GM18511 (cell line): ENCODE measurements around the gene EYA4.

ENCODE experiments used
- ATAC-seq: cut with Tn5 transposase; IDR thresholded peaks from one replicate; pipeline ENCODE4 v1.9.1; 2021; ENCODE audit warnings: mild to moderate bottlenecking, moderate library complexity; ENCODE audit not compliant: unreplicated experiment

Gene EYA4

DNA sequence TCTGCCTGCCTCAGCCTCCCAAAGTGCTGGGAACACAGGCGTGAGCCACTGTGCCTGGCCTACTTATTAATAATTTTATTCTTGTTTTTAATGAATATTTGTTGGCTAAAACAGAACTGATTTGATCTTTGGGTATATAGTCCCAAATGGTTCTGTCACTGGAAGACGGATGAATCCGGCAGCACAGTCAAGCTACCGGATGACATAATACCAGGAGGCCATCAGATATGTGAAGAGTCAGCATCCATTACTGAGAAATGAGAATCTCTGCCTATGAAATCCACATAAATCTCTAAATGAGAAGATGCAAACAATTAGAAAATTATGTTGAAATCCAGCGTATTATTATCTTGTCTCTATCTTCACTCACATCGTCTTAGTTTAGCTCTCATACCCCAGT, 263.0 kb downstream of the EYA4 start:
- ATAC-seq = no peak

- ATAC-seq = no peak
Measured at GRCh38 chr6:133504761-133505160, 263.6 kb downstream of the EYA4 start.

GRCh38 chr6:133505681-133506080, 264.5 kb downstream of the EYA4 start:
- no peak for ATAC-seq

- no peak for ATAC-seq
Measured at GRCh38 chr6:133512410-133513016, 271.4 kb downstream of the EYA4 start.

GRCh38 chr6:133523816-133524215, 282.7 kb downstream of the EYA4 start:
- no peak for ATAC-seq

DNA sequence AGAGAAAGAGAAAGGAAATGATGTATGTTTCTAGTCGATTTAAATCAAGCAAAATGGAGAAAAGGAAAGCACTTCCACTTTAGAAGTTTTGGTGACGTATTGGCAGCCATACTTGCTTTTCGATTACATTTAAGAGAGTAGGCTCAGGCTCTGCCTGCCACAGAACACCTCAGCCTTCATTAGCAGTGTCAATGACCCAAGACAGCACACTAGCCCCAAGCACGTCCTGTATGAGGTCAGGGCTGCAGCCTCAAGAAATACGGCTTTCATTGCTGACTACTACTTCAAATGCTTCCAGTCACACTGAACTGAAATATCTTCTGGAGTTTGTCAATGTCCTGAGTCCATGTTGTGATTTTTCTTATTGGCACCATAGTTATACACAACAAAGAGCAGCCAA, 285.3 kb downstream of the EYA4 start:
- no peak for ATAC-seq

DNA sequence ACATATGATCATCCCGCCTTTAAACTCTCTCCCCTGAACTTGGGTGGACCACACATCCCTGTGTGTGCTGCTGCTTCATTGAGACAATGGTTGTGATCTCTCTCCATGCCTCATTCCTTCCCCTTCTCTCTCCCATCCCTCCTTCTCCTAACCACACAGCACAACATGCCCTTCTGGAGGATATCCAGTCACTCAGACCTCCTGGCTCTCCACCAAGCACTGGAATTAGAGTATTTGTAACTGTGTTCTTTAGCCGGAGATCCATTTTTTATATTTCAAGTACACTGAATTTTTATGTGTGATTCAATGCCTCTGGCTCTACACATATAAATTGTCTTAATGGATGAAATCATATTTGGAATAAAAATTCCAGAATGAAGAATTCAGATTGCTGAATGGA, 287.4 kb downstream of the EYA4 start:
- ATAC-seq = no peak

DNA sequence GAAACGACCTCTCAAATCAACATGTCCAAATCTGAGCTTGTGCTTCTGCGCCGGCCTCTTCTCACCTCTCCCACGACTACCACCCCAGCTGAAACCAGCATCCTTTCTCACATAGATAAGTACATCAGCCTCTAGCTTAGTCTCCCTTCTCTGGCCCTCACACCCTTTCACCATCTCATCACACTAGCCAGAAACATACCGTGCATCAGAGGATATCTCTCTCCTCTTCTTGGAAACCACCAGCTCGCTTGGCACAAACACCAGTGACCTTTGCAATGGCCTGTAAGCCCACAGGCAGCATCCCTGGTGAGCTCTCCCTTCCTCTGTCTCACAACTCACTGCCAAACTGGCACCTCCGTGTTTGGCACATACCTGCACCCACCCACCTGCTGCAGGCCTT, 291.8 kb downstream of the EYA4 start:
- ATAC-seq = no peak

GRCh38 chr6:133539502-133540259, 298.5 kb downstream of the EYA4 start:
- ATAC-seq = no peak

DNA sequence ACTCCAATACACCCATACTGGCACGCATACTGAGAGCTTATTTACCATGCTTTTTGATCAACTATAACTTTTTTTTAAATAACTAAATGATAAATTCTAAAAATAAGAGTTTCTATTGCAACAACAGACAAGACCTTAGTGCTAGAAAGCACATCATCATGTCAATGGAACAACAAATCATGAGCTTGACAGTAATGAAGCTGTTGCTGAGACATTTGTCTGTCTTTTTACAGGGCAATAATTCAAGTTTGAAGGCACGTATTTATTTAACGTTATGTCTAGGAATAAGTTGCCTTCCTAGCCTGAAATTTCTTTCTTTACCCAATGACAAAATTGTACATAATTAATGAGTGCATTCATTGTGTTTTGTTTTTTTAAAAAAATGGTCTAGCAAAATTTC, 299.2 kb downstream of the EYA4 start:
- ATAC-seq = no peak

DNA sequence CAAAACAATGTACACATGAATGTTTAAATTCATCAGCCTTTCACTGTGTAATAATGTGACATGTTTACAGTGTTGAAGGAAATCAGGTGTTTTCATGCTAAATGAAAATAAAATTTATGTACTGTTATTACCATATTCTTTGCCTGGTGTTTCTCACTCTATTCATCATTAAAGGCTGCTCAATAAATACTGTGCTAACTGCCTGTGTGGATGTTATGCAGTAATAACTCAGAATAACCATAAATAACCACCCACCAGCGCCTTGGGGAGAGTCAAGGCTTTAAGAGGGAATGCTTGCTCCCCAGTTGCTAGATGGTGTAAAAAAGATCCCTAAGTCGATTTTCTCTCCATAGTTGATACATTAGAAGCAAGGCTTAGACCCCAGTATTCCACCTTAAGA, 299.9 kb downstream of the EYA4 start:
- ATAC-seq = no peak

DNA sequence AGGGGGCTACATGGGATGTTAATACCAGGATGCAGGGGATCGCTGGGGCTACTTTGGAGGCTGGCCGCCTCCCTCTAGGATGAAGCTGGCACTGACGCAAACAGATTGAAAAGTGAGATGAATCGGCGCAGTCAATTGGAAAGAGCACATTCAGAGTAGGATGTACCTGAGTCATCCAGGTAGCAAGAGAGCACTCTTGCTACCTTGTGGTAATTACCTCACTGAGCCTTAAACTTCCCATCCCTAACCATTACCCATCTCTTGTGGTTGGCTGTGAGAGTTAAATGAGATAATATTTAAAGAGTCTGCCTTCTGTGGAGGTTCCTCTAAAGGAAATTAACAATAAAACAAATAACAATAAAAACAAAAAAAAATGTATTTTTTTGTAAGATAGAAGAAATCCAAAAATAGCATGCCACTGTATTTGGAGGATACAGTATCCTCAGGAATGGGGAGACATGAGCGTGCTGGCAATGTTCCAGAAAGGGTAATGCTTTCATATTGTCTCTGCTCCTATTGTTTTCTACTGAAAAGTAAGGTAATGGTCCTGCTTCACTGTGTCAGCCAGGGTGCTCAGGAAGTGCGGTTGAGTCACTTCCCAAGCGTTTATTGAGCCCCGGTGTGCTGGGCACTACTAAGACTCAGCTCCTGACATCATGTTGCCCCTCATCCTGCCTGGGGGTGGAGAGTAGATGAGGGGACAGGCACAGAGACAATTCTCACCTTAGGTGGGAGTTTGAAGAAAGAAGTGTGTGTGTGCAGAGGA, 301.1 kb downstream of the EYA4 start:
- ATAC-seq = no peak

DNA sequence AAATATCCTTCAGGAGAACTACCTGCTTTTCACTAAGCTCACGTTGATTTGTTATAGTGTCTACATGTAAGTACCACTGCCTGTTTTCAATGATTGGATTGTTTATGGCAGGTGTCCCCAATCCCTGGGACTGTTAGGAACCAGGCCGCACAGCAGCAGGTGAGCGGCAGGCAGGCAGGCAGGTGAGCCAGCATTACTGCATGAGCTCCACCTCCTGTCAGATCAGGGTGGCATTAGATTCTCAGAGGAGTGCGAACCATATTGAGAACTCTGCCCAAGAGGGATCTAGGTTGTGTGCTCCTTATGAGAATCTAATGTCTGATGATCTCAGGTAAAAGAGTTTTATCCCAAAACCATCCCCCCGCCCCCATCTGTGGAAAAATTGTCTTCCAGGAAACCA, 303.3 kb downstream of the EYA4 start:
- no peak for ATAC-seq

GRCh38 chr6:133546098-133546497, 304.9 kb downstream of the EYA4 start:
- no peak for ATAC-seq

DNA sequence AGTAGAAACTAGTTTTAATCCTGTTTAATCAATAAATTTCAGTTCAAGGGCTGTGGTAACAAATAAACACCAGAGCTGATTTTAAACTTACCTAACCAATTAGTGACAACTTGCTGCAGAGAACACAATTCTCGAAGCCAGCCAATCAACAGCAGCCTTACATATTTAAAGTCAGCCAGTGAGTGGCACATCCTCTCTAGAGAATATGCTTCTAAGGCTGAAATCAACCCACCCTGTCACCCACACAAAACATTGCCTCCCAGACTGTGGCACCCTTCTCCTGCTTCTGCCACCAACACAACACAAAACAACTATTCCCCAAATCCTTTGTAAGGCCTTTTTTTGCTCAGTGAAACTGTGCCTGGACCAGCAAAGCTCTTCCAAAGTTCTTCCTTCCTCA, 306.0 kb downstream of the EYA4 start:
- ATAC-seq = no peak

DNA sequence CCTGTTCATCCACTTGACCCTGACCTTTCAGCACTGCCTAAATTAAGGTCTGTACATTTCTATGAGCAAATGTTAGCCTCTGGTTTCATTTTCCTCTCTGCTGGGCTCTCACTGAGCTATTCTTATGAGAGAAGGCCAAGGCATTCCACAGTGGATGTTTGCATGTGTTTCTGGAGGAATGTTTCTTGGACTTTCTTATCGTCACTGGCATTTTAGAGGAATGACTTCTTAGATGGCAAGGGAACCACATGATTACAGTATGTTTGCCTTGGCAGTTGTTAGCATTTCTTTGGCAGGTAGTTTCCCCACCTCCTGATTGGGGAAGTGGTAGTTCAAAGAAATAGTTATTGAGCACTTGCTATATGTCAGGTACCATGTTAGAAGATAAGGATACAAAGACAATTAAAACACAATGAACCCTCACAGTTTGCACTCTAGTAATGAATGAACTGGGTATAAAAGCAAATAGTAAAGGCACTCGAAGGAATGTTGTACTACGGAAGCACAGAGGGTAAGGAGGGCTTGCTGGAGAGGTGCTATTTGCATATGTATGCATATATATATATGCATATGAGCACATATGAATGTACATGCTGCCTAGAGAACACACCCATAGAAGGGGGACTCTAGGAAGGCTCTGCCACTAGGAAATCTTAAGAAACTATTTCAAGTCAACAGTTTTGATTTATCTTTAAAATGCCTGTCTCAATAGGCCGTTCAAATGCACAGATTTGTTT, 307.4 kb downstream of the EYA4 start:
- no peak for ATAC-seq

DNA sequence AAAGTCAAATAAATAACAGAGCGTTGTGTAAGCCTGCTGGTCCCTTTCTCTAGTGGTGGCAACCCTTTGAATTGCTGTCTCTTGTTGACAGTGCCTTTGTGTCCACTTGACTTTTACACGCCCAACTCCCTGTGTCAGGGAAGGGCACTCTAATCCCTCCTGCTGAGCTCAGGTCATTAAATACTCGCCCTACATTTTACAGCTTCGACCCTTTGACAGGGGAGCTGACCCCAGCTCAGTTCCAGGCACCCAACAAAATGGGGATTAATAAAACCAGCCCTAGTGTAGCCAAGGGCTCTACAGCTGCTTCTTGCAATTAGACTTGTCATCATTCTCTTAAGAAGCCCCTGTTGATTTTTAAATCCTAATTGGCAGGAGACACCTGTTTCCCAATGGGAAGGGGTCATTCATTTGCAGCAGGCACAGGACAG, 308.2 kb downstream of the EYA4 start:
- no peak for ATAC-seq

DNA sequence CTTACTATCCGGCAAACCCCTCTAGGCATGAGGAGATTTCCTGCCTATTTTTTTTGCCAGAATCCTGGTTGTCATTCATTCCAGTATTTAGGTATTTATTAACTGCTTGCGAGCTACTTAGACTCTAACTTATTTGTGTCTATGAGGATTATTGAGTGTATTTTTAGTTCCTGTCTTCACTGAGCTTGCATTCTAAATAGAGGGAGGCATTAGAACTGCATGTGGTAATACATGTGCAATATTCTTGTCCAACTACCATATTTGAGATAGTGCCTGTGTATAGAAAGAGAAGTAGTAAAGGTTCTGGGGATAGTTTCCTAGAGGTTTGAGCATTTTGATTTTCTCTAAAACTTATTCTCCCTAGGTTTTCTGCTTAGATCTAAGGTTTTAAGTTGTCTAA, 308.9 kb downstream of the EYA4 start:
- no peak for ATAC-seq

- ATAC-seq = no peak
Measured at GRCh38 chr6:133551436-133551835, 310.3 kb downstream of the EYA4 start.

DNA sequence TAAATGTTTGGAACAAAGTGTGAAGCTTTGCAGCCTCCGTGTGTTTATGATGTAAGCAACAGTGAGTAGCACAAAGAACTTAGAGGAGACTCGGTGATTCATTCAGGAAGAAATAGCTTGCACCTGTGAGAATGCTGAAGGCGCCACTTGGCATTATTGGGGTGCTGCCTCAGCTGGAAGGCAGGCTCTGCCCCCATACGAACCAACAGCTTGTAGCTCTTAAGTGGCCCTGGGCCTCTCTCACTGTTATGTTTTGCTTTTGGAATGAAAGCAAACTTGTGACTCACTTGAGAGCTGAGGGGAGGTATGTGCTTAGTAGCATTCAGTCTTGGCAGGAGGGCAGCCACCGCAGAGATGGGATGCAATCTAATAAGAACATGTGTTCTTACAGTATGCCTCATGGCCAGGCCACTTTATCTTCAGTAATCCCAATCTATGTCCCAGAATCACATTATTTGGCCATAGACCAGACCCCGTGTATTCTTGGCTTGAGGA, 310.7 kb downstream of the EYA4 start:
- ATAC-seq = no peak

DNA sequence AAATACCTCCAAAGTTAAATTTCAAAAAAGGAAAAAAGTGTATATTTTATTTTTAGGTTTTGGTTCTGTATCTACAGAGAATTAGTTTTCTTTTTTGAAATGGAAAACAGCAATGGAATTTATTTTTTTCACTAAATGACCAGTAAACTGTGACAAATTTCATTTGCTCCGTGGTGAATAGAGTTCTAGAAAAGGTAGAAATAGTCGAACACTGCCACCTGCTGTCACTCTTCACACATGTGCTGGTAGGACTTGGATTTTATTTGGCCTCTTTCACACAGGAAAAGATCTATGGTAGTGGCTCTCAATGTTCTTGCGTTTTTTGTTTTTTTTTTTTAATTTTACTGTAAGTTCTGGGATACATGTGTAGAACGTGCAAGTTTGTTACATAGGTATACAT, 312.5 kb downstream of the EYA4 start:
- ATAC-seq = peak; percentile 83
